Astrocyte (in vitro differentiated cells and primary cell): Measurements from ENCODE around the gene SLC47A2. TPM values are rescaled to one million over a fixed set of nuclear protein-coding genes. Genes with fewer than 3 reads are reported as not detected.

Source experiments
- DNase-seq: peaks from one replicate; pipeline ENCODE4 v3.0.0-alpha.2; 2010; ENCODE audit warnings: low read depth
- FAIRE-seq: peaks from 2 replicates; lab custom pipeline; 2011; peaks lifted over from hg19 to GRCh38; lab: Jason Lieb, UNC
- H2AFZ ChIP-seq: 2 replicates; pipeline ENCODE4 v1.6.0; 2012; ENCODE audit warnings: low read depth, low read length, inconsistent platforms
- H3K27ac ChIP-seq: 2 replicates; pipeline ENCODE4 v1.5.1; 2011; ENCODE audit warnings: low read depth, low read length, inconsistent platforms
- H3K27me3 ChIP-seq: 2 replicates; pipeline ENCODE4 v1.6.0; 2011; ENCODE audit warnings: low read length, inconsistent platforms; ENCODE audit not compliant: insufficient read depth
- H3K36me3 ChIP-seq: 2 replicates; pipeline ENCODE4 v1.5.1; 2011; ENCODE audit warnings: low read length, inconsistent platforms; ENCODE audit not compliant: insufficient read depth
- H3K4me1 ChIP-seq: 2 replicates; pipeline ENCODE4 v1.5.1; 2011; ENCODE audit warnings: low read length, inconsistent platforms; ENCODE audit not compliant: insufficient read depth
- H3K4me2 ChIP-seq: 2 replicates; pipeline ENCODE4 v1.6.0; 2012; ENCODE audit warnings: low read length, inconsistent platforms
- H3K4me3 ChIP-seq: 2 replicates; pipeline ENCODE4 v1.5.1; 2011; ENCODE audit warnings: low read depth, mild to moderate bottlenecking, low read length, inconsistent platforms; ENCODE audit not compliant: insufficient read depth
- H3K79me2 ChIP-seq: 2 replicates; pipeline ENCODE4 v1.6.0; 2012; ENCODE audit warnings: mild to moderate bottlenecking, low read length, inconsistent platforms; ENCODE audit not compliant: insufficient read depth
- H3K9ac ChIP-seq: 2 replicates; pipeline ENCODE4 v1.6.0; 2012; ENCODE audit warnings: mild to moderate bottlenecking, low read length, inconsistent platforms
- H3K9me3 ChIP-seq: 2 replicates; pipeline ENCODE4 v1.5.1; 2012; ENCODE audit warnings: low read depth, mild to moderate bottlenecking, low read length, inconsistent platforms; ENCODE audit not compliant: insufficient read depth
- H4K20me1 ChIP-seq: 2 replicates; pipeline ENCODE4 v1.6.0; 2012; ENCODE audit warnings: low read length, inconsistent platforms; ENCODE audit not compliant: insufficient read depth
- H3K27ac Mint-ChIP-seq: one replicate; pipeline ENCODE4 v1.8.0; 2021; ENCODE audit warnings: mild to moderate bottlenecking, mixed read lengths; ENCODE audit not compliant: unreplicated experiment
- H3K27me3 Mint-ChIP-seq: one replicate; pipeline ENCODE4 v1.8.0; 2021; ENCODE audit warnings: low read depth, mixed read lengths; ENCODE audit not compliant: unreplicated experiment
- H3K36me3 Mint-ChIP-seq: one replicate; pipeline ENCODE4 v1.8.0; 2021; ENCODE audit warnings: low read depth, mixed read lengths; ENCODE audit not compliant: unreplicated experiment
- H3K4me1 Mint-ChIP-seq: one replicate; pipeline ENCODE4 v1.8.0; 2021; ENCODE audit warnings: low read depth, mixed read lengths; ENCODE audit not compliant: unreplicated experiment
- H3K4me3 Mint-ChIP-seq: one replicate; pipeline ENCODE4 v1.8.0; 2021; ENCODE audit warnings: mild to moderate bottlenecking, moderate library complexity, mixed read lengths; ENCODE audit not compliant: unreplicated experiment
- H3K9me3 Mint-ChIP-seq: one replicate; pipeline ENCODE4 v1.8.0; 2021; ENCODE audit warnings: mild to moderate bottlenecking, mixed read lengths; ENCODE audit not compliant: unreplicated experiment
- CTCF ChIP-seq: IDR thresholded peaks from 2 replicates; pipeline ENCODE4 v1.5.1; 2011; ENCODE audit warnings: low read depth, mild to moderate bottlenecking, inconsistent platforms, low read length, moderate library complexity; ENCODE audit not compliant: insufficient read depth
- EZH2 ChIP-seq: IDR thresholded peaks from 2 replicates; pipeline ENCODE4 v1.6.1; 2012; ENCODE audit warnings: mild to moderate bottlenecking, low read length, inconsistent platforms; ENCODE audit not compliant: insufficient read depth
- total RNA-seq: library from RNA; stranded (reverse); gene quantifications from 2 replicates; pipeline ENCODE4 v1.2.1, GENCODE V29; 2021

SLC47A2 gene
- total RNA-seq, 1 donor from 2014 or later, result not detected

- no peaks in the 10 kb centered on the region for H3K27me3 ChIP-seq
- H3K4me3 ChIP-seq, result no peak overlapping the region
- Mint-ChIP-seq H3K9me3 (peaks cover 2% of the 10 kb centered on the region), H3K4me3 (no peak overlapping the region), H3K36me3 (peaks cover 21% of the 10 kb centered on the region), H3K27me3 (no peaks in the 10 kb centered on the region), H3K27ac (no peak overlapping the region), H3K4me1 (peaks cover 13% of the 10 kb centered on the region)
- no peak overlapping the region for H3K27ac ChIP-seq
- no peaks in the 10 kb centered on the region for H3K79me2 ChIP-seq
- TF ChIP-seq CTCF (no peak), EZH2 (no peak)
- peaks cover 12% of the 10 kb centered on the region for H3K4me1 ChIP-seq
- no peaks in the 10 kb centered on the region for H3K36me3 ChIP-seq
- no peaks in the 10 kb centered on the region for H4K20me1 ChIP-seq
- peaks cover 3% of the 10 kb centered on the region for H3K9me3 ChIP-seq
- H2AFZ ChIP-seq, result no peak overlapping the region
- DNase-seq (no peak), FAIRE-seq (no peak)
- no peak overlapping the region for H3K9ac ChIP-seq
- H3K4me2 ChIP-seq, result no peak overlapping the region
Observed at GRCh38 chr17:19652595-19652994, 63.8 kb downstream of the SLC47A2 start.

GRCh38 chr17:19651451-19652238 lies 64.7 kb downstream of the SLC47A2 start:
- Histone ChIP-seq H3K79me2 (no peaks in the 10 kb centered on the region), H3K36me3 (no peaks in the 10 kb centered on the region), H2AFZ (no peak overlapping the region), H3K9me3 (peaks cover 3% of the 10 kb centered on the region), H3K9ac (no peak overlapping the region), H3K4me2 (no peak overlapping the region), H3K27me3 (no peaks in the 10 kb centered on the region), H4K20me1 (no peaks in the 10 kb centered on the region), H3K4me1 (peaks cover 21% of the 10 kb centered on the region), H3K27ac (no peak overlapping the region), H3K4me3 (no peak overlapping the region)
- TF ChIP-seq CTCF (no peak), EZH2 (no peak)
- no peak for FAIRE-seq
- Mint-ChIP-seq H3K27me3 (no peaks in the 10 kb centered on the region), H3K9me3 (peaks cover 2% of the 10 kb centered on the region), H3K4me1 (peaks cover 22% of the 10 kb centered on the region), H3K36me3 (peaks cover 21% of the 10 kb centered on the region), H3K4me3 (no peak overlapping the region), H3K27ac (no peak overlapping the region)
- DNase-seq, result no peak

- H3K9me3 ChIP-seq, result peaks cover 3% of the 10 kb centered on the region
- no peak overlapping the region for H3K4me3 Mint-ChIP-seq
- peaks cover 21% of the 10 kb centered on the region for H3K4me1 ChIP-seq
- no peaks in the 10 kb centered on the region for H3K79me2 ChIP-seq
- TF ChIP-seq EZH2 (no peak), CTCF (no peak)
- H3K27me3 ChIP-seq, result no peaks in the 10 kb centered on the region
- FAIRE-seq (no peak), DNase-seq (peak; percentile 42)
- H3K9me3 Mint-ChIP-seq, result peaks cover 2% of the 10 kb centered on the region
- no peak overlapping the region for H3K9ac ChIP-seq
- H3K27ac ChIP-seq, result no peak overlapping the region
- H2AFZ ChIP-seq, result no peak overlapping the region
- no peak overlapping the region for H3K4me2 ChIP-seq
- H4K20me1 ChIP-seq, result no peaks in the 10 kb centered on the region
- no peaks in the 10 kb centered on the region for H3K36me3 ChIP-seq
- H3K27me3 Mint-ChIP-seq, result no peaks in the 10 kb centered on the region
- H3K4me3 ChIP-seq, result no peak overlapping the region
- H3K4me1 Mint-ChIP-seq, result peaks cover 23% of the 10 kb centered on the region
- peaks cover 14% of the 10 kb centered on the region for H3K36me3 Mint-ChIP-seq
- no peak overlapping the region for H3K27ac Mint-ChIP-seq
Observed at GRCh38 chr17:19650826-19651225, 65.6 kb downstream of the SLC47A2 start.
